GM21786 (cell line): ENCODE data around the gene HOXD8.

Experiments used
- ATAC-seq: cut with Tn5 transposase; IDR thresholded peaks from one replicate; pipeline ENCODE4 v1.9.1; 2021; ENCODE audit not compliant: unreplicated experiment

The HOXD8 gene

DNA sequence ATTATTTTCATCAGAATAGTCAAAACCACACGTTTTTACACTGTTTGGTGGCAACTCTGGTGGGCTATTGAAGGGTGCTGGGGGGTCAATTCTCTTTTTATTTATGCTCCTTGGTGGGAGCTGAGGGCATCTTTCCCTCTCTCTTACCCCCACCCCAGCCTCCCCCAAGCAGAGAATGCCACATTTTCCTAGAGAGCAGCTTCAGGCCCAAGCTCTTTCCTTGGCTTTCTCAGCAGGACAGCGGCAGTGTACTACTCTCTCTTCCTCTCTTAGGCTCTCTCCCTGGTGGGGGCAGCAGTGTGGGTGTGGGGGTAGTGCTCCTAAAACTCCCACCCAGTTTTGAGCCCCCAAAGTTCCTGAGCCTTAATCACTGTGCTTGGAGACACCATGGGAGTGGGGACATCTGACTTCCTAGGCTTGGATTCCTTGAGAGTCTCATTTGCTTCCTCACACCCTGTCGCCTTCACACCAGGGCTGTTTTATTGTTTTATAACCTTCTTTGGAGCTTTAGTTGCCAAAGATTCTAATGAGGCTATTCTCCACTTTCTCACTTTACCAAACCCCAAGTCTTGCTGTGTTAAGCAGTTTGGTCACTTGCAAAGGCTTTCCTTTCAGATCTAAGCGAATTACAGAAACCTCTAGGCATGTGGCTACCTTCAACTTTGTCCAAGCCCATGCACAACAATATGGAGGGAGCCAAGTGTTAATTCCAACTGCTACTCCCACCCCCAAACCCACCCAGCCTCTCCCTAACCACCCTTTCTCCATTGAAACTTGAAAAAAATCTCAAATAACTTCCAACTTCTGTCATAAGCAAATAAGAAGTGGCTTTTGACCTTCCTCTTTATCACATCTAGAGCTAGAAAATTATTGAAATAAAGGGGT lies 15.8 kb downstream of the HOXD8 start:
- ATAC-seq = no peak

DNA sequence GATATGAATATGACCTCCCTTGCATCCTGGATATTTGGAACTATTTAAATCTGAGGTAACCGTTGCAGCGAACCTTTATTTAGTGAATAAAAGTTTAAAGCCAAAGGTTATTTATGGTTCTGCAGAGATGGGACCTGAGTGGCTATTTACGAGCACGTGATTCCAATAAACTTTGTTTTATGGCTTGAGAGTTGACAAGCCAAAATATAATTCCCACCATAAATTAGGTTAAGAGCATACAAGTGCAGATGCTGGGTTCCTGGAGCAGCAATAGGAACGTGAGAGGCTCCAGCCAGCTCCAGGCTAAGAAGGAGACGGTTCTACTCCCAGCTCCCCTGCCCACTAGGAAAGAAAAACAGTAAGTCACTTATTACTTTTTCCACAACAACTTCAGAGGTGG lies 16.6 kb downstream of the HOXD8 start:
- no peak for ATAC-seq

DNA sequence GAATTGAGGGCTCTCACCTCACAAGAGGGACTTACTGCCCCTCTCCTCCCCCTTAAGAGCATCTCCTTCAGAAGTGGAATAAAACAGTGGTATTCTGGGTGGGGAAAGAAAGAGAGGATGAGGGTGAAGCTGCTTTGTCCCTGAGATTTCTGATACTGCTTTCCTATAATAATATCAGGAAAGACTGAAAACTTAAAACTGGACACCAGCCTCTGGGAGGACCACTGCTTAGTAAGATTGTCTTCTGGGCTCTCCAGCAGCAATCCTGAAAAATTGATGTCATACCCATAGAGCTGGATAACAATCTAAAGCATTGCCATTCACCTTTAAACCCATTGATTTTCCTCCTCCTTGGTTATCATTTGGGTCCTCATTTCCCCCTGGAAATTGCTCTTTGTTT lies 17.1 kb downstream of the HOXD8 start:
- no peak for ATAC-seq

DNA sequence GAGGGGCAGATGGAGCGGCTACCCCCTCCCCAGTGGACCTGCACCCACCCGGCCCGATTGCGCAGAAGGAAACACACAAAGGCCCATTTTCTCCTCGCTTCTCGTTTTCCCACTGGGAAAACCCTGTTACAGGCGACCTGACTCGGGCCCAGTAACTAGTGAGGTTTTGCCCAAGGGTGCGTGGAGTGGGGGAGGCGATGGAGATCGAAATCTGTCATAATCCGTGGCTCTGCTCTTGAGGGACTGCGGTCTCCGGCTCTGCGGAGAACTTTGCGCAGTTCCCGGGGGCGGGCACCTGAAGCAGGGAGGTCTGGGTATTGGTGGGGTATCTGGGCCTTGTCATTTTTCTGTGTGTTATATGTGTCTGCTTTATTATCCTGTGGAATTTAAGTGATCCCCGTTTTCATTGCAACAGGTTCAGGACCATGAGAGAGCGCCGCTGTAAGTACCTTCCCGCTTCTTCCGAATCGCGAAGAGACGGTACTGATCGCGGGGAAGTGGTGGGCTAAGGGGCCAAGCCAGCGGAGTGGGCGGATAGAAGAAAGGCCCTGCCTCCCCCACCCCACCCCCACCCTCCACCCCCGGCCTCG lies 17.8 kb downstream of the HOXD8 start:
- no peak for ATAC-seq

DNA sequence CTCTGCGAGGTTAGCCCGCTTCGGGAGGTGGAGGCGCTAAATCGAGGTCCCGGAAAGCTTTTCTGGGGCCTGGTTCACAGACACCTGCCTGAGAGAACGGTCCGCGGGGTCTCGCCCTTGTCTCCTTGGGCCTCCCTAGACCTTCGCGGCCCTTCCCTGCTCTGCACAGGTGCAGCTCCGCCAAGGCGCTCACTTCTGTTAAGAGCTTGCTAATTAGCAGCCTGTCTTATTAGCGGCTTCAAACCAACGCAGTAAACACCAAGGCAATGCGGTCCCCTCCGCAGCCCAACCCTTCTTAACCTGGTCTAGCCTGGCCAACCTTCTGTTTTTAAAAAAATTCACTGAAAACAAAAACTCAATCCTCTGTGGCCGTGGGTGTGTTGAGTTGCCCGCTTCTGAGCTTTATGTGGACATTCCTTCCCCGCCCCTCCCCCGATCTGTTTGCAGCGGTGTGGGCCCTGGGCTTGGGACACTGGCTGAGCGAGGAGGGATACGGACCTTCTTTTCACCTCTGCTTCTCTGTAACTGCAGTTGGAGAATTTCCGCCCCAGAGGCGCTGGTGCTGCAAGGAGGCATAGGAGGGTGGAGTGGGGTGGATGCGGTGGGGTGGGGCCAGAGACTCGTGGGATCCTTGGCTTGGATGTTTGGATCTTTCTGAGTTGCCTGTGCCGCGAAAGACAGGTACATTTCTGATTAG lies 18.4 kb downstream of the HOXD8 start:
- no peak for ATAC-seq

DNA sequence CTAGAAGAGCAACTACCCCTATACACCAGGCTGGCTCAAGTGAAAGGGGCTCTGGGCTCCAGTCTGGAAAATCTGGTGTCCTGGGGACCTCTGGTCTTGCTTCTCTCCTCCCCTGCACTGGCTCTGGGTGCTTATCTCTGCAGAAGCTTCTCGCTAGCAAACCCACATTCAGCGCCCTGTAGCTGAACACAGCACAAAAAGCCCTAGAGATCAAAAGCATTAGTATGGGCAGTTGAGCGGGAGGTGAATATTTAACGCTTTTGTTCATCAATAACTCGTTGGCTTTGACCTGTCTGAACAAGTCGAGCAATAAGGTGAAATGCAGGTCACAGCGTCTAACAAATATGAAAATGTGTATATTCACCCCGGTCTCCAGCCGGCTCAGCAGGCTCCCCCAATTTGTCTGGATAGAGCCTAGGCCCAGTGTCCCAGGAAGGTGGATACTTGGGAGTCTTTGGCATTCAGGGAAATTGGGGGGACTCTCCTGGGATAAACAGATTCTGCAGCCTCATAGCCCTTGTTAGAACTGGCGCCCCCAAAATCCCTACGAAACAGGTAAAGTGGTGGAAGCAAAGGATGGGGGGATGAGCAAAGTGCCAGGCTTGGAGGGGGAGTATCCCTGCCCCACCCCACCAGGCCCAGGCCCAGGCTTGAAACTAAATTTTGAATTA lies 19.4 kb downstream of the HOXD8 start:
- ATAC-seq = no peak

DNA sequence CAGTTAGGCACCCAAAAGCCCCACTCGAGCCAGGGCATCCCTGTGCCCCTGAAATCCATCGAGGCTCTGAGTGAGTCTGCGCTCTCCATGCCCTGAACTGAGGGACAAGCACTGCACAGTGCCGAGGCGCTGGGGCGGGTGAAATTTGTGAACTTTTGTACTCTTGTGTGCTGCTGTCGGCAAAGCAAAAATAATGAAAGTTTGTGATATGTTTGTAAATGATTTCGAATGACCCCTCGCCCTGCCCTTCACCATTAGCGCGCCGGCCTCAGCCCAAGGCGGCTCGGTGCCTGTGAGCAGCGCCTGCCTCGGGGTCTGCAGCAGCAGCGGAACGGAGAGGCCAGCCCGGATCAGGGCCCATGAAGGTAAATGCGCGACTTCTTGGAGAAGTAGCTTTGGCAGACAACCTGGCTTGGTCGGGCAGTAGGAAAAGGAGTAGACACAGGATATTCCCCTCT lies 20.0 kb downstream of the HOXD8 start:
- ATAC-seq = no peak

DNA sequence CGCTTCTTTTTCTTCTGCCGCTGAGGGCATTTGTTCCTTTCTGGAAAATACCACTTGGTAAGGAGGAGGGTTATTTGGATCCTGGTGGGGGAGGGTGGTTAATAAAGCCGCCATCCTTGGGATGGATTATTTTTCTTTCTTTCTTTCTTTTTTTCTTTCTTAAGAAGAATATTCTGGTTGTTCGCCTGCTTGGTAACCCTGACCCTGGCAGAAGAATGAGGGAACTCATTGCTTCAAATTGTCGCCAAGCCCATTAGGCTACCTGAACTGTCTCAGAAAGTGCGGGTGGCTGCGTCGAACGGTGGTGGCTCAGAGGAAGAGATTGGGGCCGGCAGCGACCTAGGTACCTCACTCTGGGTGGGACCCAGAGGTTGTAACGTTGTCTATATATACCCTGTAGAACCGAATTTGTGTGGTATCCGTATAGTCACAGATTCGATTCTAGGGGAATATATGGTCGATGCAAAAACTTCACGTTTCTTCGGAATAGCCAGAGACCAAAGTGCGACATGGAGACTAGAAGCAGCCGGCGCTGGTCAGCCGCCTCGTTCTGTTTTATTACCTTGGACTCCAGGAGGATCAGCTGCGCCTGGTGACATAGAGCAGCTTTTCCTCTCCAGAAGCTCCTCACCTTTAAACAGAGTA lies 20.6 kb downstream of the HOXD8 start:
- no peak for ATAC-seq

DNA sequence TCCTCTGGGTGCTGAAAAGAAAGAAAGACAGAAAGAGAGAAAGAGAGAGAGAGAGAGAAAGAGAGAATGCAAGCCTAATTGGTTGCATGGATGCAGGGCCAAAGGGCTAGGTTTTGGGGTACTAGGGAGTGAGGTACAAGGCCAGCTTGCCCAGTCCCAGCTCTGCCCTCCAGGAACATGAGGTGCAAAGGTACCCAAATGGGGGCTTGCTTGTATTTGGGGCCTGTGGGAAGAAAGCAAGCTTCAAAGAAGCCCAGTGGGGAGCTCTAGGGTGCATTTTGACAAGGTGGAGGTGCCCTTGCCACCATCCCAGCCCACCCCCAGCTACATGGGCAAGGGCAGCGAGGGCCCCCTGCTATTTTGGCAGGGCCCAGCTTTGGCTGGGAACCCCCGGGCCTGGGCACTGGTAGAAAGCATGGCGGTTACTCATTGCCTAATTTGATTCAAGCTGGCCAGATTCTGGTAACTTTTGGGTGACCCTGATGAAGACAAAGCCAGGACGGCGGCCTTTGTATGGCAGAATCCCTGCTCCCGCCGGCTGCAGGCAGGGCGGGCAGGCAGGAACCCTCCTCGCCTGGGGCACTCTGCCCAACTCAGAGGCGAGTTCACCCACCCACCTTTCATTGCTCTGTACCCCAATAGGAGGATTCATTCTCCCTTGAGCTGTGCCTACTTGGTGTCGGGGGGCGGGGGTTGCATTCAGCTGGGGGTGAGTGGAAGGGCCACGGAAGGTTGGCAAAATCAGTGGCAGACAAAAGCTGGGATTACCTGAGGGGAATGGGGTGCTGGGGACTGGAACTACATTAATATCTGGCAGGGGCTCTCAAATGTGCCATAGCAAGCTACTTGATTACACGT lies 21.3 kb downstream of the HOXD8 start:
- no peak for ATAC-seq

DNA sequence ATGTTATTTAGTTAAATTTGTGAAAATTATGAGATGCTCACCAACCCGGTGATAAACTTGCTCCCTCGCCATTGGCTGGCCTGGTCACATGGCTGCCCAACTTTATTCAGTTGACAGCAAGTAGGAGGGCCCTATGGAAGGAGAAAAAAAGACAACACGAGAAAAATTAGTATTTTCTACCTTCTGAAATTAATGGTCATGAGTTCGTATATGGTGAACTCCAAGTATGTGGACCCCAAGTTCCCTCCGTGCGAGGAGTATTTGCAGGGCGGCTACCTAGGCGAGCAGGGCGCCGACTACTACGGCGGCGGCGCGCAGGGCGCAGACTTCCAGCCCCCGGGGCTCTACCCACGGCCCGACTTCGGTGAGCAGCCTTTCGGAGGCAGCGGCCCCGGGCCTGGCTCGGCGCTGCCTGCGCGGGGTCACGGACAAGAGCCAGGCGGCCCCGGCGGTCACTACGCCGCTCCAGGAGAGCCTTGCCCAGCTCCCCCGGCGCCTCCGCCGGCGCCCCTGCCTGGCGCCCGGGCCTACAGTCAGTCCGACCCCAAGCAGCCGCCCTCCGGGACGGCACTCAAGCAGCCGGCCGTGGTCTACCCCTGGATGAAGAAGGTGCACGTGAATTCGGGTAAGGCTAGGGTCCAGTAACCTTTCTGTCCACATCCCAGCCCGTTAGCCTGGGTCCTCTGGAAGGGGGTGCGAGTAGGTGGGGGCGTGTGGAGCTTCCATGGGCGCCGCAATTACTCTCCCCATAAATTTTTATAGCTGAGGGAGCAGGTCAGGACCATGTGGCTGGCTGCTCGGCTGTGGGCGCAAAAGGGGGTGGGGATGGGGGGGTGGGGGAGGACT lies 22.2 kb downstream of the HOXD8 start, which contains the start of gene HOXD4:
Gene HOXD4, plus strand, starts transcription at position 109 of the 846 bp plus-strand sequence. Its CDS starts 84 bp downstream, at position 193.
- ATAC-seq = no peak

DNA sequence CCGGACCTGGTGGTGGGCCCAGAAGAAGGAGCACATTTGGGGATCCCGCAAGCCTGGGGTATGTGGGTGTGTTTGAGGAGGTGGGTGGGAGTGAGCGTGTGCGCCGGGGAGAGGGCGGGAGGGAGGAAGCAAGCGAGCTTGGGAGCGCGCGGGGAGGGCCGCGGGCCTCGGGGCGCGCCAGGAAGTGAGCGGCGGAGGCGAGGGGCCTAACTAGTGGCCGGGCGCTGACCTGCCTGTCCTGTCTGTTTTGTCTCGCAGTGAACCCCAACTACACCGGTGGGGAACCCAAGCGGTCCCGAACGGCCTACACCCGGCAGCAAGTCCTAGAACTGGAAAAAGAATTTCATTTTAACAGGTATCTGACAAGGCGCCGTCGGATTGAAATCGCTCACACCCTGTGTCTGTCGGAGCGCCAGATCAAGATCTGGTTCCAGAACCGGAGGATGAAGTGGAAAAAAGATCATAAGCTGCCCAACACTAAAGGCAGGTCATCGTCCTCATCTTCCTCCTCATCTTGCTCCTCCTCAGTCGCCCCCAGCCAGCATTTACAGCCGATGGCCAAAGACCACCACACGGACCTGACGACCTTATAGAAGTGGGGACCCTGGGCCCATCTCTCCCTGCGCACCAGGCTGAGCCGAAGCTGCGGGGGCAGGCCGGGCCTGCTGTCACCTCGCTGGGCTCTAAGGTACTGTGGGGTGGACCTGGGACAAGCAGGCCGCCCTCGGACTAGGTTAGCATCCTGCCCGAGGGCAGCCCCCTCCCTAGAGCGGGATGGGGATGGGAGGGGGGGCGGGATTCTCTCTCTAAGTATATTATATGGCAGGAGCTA lies 23.1 kb downstream of the HOXD8 start:
- ATAC-seq = no peak

DNA sequence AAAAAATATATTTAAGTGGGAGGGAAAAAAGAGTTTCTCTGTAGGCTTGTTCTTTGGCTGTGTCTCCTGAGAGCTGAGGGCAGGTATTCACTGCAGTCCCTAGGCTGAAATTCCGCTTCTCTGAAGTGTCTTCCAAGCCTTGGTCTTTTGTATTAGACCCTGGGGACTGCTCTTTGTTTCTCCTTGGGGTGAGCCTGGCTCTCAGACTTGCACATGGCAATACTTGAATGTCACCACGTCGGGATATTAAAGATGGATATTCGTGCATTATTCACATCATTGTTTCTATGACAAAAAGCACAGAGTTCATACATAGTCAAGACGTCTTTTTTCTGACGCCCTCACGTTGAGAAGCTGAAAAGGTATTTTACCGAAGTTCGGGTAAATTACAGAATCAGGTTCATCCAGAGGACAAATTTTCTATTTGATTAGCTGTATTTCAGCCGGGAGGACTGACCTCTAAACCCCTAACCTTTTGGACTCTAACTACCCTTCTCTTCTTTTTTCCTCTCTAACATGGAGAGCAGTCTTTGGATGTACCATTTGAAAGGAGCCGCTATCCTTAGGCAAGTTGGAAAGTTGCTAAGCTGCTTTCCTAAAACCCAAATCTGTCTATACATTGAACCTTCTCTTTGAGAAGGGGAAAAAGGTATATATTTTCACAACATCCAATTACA lies 25.2 kb downstream of the HOXD8 start:
- ATAC-seq = no peak

DNA sequence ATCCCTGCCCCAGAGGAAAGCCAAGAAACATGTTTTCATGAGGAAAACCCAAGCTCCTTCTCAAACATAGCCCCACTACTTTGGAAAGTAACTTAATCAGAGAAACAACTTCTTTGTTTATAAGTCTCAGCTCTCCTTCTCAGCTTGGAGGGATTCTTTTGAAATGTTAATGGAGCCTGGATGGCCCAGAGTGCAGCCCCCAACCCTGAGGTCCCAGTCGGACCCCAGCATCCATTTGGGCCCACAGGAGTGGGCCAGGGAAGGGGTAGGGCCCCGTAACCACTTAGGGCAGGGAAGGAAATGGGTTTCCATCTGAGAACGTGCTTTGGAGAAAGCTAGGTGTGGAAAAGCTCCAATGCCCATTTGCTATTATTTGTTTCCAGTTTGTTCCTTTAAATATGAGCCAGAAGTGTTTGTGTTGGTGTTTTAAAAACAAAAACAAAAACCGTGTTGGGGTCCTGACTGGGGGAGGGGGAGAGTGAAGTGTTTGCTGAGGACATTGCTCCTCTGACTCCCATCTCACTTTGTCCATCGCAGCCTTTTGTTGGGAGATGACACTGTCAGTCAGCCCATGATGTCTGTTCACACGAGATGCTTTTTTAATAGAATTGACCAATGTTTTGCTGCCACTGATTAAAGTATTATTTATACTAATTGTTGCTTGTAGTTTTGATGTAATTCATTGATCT lies 26.0 kb downstream of the HOXD8 start:
- ATAC-seq = no peak

DNA sequence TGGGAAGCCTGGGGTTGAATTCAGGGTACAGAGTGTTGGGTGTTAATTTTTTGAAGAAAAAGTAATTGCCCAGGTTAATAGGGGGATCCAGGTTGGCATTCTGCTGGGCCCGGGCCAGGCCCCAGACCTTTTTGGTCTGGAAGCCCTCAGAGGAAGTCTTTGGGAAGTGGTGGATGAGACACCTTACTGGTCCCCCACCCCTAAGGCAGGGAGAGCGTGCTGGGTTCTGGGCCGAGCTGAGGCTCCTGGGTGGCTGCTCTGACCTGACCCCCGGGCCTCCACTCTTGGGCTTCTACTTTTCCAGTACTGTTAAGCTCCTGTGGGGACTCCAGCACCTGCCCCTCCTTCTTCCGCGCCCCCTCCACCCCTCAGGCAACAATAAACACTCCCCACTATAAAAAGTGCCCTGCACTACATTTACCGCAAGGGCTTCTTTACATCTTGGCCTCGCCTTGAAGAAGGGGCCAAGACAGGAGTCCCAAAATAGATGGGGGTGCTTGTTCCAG lies 26.8 kb downstream of the HOXD8 start:
- no peak for ATAC-seq

DNA sequence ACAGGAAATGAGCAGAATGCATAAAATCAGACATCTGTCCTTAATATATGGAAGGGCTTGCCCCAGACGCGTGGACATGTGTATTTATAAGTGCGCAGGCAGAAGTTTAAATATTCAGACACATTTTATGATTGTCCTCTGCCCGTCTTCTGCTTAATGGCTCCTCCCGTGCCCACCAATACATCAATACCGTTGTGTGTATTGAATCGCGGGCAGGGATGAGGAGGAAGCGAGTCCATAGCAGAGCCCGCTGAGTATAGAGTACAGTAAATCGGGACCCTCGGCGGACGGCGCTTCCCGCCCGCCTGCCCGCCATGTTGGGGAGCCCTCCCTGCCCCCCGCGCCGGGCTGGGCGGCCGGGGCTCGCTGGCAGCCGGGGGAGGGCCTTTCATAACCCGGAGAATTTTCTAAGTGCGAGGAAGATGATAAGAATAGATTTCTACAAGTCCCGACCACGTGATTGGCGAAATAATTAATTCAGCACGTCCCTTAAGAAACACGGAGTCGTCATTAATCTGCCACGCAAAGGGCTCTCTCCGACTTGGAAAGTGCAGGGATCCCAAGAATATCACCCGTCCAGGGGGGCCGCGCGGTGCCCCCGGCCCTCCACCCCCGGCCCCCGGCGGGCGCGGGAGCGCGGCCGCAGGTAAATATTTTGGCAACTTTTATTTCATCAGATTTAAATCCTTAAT lies 27.4 kb downstream of the HOXD8 start, which contains the start of gene HOXD3:
Gene HOXD3, plus strand, starts transcription at position 501 of the 692 bp plus-strand sequence. CDS start 11,808 bp downstream, outside the sequence.
- no peak for ATAC-seq
